ENCODE measurements around the gene TMEM120A. TPM values are rescaled to one million over a fixed set of nuclear protein-coding genes. Genes with fewer than 3 reads are reported as not detected.

TMEM120A gene
- total RNA-seq, 1 donor from 2014 or later: 33.4 TPM

DNA sequence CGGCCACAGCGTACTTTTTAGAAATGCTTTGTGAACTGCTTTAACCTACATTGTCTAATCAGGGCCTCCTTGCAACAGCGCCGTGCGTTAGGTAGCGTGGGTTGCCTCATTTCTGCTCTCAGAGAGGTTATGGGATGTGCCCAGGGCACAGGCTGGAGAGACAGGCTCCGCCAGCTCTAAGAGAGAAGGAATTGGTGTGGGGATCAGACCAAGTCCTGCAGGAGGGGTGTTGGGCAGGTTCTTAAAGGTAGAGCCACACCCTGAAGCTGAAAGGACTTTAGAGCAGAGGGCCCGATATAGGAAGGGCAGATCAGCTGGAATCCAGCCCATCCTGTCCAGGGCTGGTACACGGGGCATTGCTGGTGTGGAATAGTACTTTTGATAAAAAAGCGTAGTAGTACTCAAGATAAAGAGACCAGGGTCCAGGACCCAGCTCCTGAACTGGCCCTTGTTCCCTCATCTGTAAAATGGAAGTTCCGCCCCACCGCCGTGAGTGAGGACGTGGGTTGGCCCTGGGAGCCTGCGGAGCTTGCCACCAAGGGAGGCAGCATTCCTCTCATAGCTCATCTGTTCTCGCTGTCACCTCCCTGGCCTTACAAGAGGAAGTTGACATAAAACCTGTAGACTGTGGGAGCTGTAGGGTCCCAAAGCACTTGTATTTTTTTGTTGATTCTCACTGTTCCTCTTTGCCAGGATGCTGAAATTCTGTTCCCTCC lies 37.2 kb downstream of the TMEM120A start:
- TF ChIP-seq, protein P1, sequence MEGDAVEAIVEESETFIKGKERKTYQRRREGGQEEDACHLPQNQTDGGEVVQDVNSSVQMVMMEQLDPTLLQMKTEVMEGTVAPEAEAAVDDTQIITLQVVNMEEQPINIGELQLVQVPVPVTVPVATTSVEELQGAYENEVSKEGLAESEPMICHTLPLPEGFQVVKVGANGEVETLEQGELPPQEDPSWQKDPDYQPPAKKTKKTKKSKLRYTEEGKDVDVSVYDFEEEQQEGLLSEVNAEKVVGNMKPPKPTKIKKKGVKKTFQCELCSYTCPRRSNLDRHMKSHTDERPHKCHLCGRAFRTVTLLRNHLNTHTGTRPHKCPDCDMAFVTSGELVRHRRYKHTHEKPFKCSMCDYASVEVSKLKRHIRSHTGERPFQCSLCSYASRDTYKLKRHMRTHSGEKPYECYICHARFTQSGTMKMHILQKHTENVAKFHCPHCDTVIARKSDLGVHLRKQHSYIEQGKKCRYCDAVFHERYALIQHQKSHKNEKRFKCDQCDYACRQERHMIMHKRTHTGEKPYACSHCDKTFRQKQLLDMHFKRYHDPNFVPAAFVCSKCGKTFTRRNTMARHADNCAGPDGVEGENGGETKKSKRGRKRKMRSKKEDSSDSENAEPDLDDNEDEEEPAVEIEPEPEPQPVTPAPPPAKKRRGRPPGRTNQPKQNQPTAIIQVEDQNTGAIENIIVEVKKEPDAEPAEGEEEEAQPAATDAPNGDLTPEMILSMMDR (conservative IDR thresholded peaks at IDR 0.05): no peak
- no peak for DNase-seq (ENCODE audit: low read depth, low spot score)
- no peaks in the 10 kb centered on the region for H3K9me3 Mint-ChIP-seq
- peaks cover 8% of the 10 kb centered on the region for H3K36me3 Mint-ChIP-seq (ENCODE audit: low read depth)
- H3K4me1 Mint-ChIP-seq: peaks cover 22% of the 10 kb centered on the region
- H3K27me3 Mint-ChIP-seq (ENCODE audit: low read depth): no peaks in the 10 kb centered on the region
- H3K4me3 Mint-ChIP-seq: no peak overlapping the region
- H3K27ac Mint-ChIP-seq (ENCODE audit: unreplicated experiment): peak overlapping the region; percentile 6

DNA sequence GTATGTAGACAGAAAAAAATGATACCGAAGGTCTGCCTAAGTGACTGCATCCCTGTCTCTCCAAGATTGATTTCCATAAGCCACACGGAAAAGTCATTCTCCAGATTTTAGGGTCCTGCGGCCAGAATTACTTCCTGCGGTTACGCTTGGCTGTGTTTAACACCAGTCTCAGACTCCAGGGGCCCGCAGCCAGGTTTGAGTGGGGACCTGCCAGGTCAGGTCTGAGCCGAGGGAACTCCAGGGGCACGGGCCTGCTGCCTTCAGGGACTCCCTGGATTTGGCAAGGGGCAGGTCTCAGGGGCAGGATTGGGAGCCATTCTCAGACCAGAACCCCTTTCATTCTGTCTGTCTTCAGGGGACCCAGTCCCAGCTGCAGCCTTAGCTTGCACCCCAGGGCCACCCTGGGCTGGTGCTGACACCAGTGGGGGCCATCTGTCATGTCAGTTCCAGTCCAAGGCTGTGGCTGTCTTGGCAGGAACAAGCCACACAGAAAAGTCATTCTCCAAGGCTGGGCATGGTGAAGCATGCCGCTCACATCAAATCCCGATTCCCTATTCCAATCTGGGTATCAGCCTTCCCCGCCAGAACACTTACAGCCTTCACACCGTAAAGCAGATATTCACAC lies 39.0 kb downstream of the TMEM120A start:
- no peak for DNase-seq (ENCODE audit: low read depth, low spot score)
- no peaks in the 10 kb centered on the region for H3K27me3 Mint-ChIP-seq (ENCODE audit: low read depth)
- H3K36me3 Mint-ChIP-seq (ENCODE audit: low read depth): peaks cover 8% of the 10 kb centered on the region
- TF ChIP-seq, protein P1 (conservative IDR thresholded peaks at IDR 0.05): no peak
- peaks cover 12% of the 10 kb centered on the region for H3K4me1 Mint-ChIP-seq
- H3K4me3 Mint-ChIP-seq: no peak overlapping the region
- H3K27ac Mint-ChIP-seq (ENCODE audit: unreplicated experiment): no peak overlapping the region
- no peaks in the 10 kb centered on the region for H3K9me3 Mint-ChIP-seq

DNA sequence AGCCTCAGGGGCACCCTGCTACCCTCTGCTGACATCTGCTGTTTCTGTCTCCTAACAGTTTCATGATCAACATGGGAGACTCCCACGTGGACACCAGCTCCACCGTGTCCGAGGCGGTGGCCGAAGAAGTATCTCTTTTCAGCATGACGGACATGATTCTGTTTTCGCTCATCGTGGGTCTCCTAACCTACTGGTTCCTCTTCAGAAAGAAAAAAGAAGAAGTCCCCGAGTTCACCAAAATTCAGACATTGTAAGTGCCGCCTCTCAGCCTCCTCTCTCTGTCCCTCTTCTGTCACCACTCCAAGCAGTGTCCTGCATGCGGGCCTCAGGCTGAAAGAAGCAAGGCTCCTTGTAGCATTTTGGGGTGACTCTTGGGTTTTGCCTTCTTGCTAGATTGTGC lies 40.5 kb downstream of the TMEM120A start:
- no peaks in the 10 kb centered on the region for H3K9me3 Mint-ChIP-seq
- TF ChIP-seq, protein P1 (conservative IDR thresholded peaks at IDR 0.05): no peak
- H3K4me3 Mint-ChIP-seq: no peak overlapping the region
- peaks cover 8% of the 10 kb centered on the region for H3K36me3 Mint-ChIP-seq (ENCODE audit: low read depth)
- peaks cover 17% of the 10 kb centered on the region for H3K4me1 Mint-ChIP-seq
- no peaks in the 10 kb centered on the region for H3K27me3 Mint-ChIP-seq (ENCODE audit: low read depth)
- no peak for DNase-seq (ENCODE audit: low read depth, low spot score)
- peak overlapping the region; percentile 67 for H3K27ac Mint-ChIP-seq (ENCODE audit: unreplicated experiment)

DNA sequence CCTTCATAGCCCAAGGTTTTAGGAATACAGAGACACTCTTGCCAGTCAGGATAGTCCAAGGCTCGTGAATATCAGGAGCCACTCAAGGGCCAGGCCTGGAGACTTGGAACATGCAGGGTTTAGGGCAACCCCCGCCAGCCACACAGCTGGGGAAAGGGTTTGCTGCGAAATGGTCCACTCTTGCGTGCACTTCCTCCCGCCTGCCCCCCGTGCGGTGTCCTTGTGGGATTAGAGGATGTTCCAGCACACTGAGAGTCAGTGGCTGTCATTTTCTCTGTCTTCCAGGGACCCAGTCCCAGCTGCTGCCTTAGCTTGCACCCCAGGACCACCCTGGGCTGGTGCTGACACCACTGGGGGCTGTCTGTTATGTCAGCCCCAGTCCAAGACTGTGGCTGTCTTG lies 41.0 kb downstream of the TMEM120A start:
- Mint-ChIP-seq H3K27ac (ENCODE audit: unreplicated experiment) (no peak overlapping the region), H3K4me3 (no peak overlapping the region), H3K27me3 (ENCODE audit: low read depth) (no peaks in the 10 kb centered on the region), H3K4me1 (peaks cover 22% of the 10 kb centered on the region), H3K36me3 (ENCODE audit: low read depth) (peaks cover 8% of the 10 kb centered on the region), H3K9me3 (no peaks in the 10 kb centered on the region)
- TF ChIP-seq, protein P1 (conservative IDR thresholded peaks at IDR 0.05): no peak
- DNase-seq (ENCODE audit: low read depth, low spot score): no peak

DNA sequence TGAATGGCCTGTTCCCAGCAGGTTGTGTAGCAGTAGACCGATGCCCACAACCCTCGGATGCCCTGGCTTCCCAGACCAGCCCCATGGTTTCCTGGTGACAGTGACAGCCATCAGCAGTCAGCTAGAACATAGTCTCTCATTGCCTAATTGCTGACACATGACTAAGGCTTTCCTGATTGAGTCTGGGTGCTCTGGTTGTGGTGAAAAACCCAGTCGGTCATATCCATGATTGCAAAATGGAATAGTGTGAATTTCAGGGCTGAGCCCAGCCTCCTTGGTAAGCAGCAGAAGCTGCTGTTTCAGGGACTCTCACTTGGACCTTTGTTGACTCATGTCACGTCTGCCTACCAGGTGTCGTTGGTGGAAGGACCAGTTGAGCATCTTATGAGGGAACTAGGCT lies 42.9 kb downstream of the TMEM120A start:
- Mint-ChIP-seq H3K36me3 (ENCODE audit: low read depth) (peaks cover 3% of the 10 kb centered on the region), H3K4me3 (no peak overlapping the region), H3K27ac (ENCODE audit: unreplicated experiment) (no peak overlapping the region), H3K9me3 (no peaks in the 10 kb centered on the region), H3K4me1 (peaks cover 18% of the 10 kb centered on the region), H3K27me3 (ENCODE audit: low read depth) (no peaks in the 10 kb centered on the region)
- no peak for DNase-seq (ENCODE audit: low read depth, low spot score)
- TF ChIP-seq, protein P1 (conservative IDR thresholded peaks at IDR 0.05): no peak
